Right lobe of liver (tissue), 6 donors: ENCODE results near the gene CLEC18B. TPM values are rescaled to one million over a fixed set of nuclear protein-coding genes. Genes with fewer than 3 reads are reported as not detected.
"Not testable (repeated sequence)": the region's sequence is repeated elsewhere in the genome, so short reads cannot be mapped to it uniquely, and the experiment has no call there.

Experiments used
- ATAC-seq, 4 donors: fragments of 200-7000 bp; cut with Tn5 transposase; one replicate each; pipeline ENCODE4 v1.9.1; 2020; ENCODE audit warnings: mild to moderate bottlenecking in 4 of 4, moderate library complexity in 4 of 4
- DNase-seq, 3 donors: peaks; one replicate each; pipeline ENCODE4 v3.0.0-alpha.2; 2020
- H3K27ac ChIP-seq, 3 donors: fragments of 200-600 bp; one replicate each; pipeline ENCODE4 v1.8.0; 2022
- H3K27me3 ChIP-seq, 2 donors: fragments of 200-600 bp; one replicate each; pipeline ENCODE4 v1.8.0; 2022
- H3K36me3 ChIP-seq, 4 donors: fragments of 200-600 bp; sonication (generic) in 1 of 4; one replicate each; pipeline versions ENCODE4 v1.5.1 to v1.8.0; 2017 to 2022; ENCODE audit warnings: control low read depth in 1 of 4
- H3K4me1 ChIP-seq, 4 donors: fragments of 200-600 bp; sonication (generic) in 1 of 4; one replicate each; pipeline versions ENCODE4 v1.5.1 to v1.8.0; 2017 to 2022; ENCODE audit warnings: control low read depth in 1 of 4
- H3K4me3 ChIP-seq, 3 donors: fragments of 200-600 bp; one replicate each; pipeline ENCODE4 v1.8.0; 2022
- H3K9me3 ChIP-seq, 4 donors: fragments of 200-600 bp; sonication (generic) in 1 of 4; one replicate each; pipeline versions ENCODE4 v1.5.1 to v1.8.0; 2017 to 2022; ENCODE audit warnings: control low read depth in 1 of 4
- POLR2A ChIP-seq: fragments of 450-650 bp; IDR thresholded peaks from one replicate; pipeline ENCODE4 v1.6.1; 2017; ENCODE audit warnings: antibody characterized with exemption, mild to moderate bottlenecking
- WGBS: methylation state at CpG from one replicate; pipeline ENCODE4 v1.1.6; 2018; ENCODE audit warnings: low coverage, low lambda C conversion rate; ENCODE audit not compliant: insufficient coverage; ENCODE audit errors: missing lambda C conversion rate; 5-methylcytosine and 5-hydroxymethylcytosine counted together
- intact Hi-C, 2 donors: fragments of 100-400 bp; cut with DNase I; formaldehyde crosslinking; loops; one replicate each; pipeline versions ENCODE4 v1.11.2 to v1.14.1; 2022
- total RNA-seq, 6 experiments: library from RNA; depleted of rRNA in 2 of 6; stranded (reverse); fragments of >200 nt in 2 of 6; fragmentation: NEBNext Ultra II Directional in 3 of 6; extraction: Animal tissue kit (Norgen Biotek cat#: 25700) in 3 of 6; gene quantifications; one replicate each; pipeline versions ENCODE4 v1.1.0 to v1.2.4, GENCODE V29; 2016 to 2023
- TF ChIP-seq, protein P1 (sequence below), 4 donors: fragments of 200-600 bp in 3 of 4; fragments of 450-650 bp in 1 of 4; IDR thresholded peaks; one replicate each; pipeline versions ENCODE4 v1.5.1 to v1.8.0; 2016 to 2022; ENCODE audit warnings: antibody characterized with exemption in 4 of 4, mild to moderate bottlenecking in 2 of 4
- donor health status: DM: no; HTN: yes; CAD: no.
- donor health status: DM: no; HTN: no; CAD: no.
- donor health status: DM: no; HTN: no; CAD: no.
- donor health status: DM: no; HTN: yes; CAD: no.
- donor health status: DM: no; HTN: yes; CAD: no.

CLEC18B gene
- total RNA-seq, 6 experiments from 2014 or later: 0.64 to 0.75 (median 0.71) TPM; not detected in 3

DNA sequence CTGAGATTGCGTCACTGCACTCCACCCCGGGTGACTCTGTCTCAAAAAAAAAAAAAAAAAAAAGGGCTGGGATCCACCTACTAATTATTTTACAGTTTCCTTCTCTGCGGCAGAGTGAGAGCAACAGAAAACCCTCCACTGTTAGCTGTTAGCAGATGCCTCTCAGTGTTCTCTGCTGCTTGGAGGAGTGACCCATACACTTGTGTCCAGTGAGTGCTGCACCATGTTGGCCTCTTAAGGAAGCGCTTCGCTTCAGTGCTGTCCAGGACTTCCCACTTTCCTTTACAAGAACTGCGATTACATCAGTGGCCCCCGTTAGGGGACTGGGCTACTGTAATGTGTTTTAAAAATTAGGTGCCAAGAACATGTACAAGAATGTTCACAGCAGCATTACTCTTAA, 18.4 kb upstream of the CLEC18B start:
- peak; percentile 22 to 44 (median 26) for ATAC-seq
- H3K4me3 ChIP-seq: no peak overlapping the region
- WGBS: 68% methylated on average over 6 of the region's 7 CpGs
- no peak overlapping the region for H3K27ac ChIP-seq
- no peaks in the 10 kb centered on the region for H3K27me3 ChIP-seq
- H3K9me3 ChIP-seq: no peaks in the 10 kb centered on the region
- H3K4me1 ChIP-seq: no peaks in the 10 kb centered on the region
- intact Hi-C loops: loop anchor here in 1 of 2 donors (10.0 kb wide), 1 partner anchor 135 kb away; no protein-coding TSS in a partner anchor
- TF ChIP-seq, protein P1, sequence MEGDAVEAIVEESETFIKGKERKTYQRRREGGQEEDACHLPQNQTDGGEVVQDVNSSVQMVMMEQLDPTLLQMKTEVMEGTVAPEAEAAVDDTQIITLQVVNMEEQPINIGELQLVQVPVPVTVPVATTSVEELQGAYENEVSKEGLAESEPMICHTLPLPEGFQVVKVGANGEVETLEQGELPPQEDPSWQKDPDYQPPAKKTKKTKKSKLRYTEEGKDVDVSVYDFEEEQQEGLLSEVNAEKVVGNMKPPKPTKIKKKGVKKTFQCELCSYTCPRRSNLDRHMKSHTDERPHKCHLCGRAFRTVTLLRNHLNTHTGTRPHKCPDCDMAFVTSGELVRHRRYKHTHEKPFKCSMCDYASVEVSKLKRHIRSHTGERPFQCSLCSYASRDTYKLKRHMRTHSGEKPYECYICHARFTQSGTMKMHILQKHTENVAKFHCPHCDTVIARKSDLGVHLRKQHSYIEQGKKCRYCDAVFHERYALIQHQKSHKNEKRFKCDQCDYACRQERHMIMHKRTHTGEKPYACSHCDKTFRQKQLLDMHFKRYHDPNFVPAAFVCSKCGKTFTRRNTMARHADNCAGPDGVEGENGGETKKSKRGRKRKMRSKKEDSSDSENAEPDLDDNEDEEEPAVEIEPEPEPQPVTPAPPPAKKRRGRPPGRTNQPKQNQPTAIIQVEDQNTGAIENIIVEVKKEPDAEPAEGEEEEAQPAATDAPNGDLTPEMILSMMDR (IDR thresholded peaks at IDR 0.05): no peak
- no peak for TF ChIP-seq POLR2A
- no peak for DNase-seq
- no peaks in the 10 kb centered on the region for H3K36me3 ChIP-seq

DNA sequence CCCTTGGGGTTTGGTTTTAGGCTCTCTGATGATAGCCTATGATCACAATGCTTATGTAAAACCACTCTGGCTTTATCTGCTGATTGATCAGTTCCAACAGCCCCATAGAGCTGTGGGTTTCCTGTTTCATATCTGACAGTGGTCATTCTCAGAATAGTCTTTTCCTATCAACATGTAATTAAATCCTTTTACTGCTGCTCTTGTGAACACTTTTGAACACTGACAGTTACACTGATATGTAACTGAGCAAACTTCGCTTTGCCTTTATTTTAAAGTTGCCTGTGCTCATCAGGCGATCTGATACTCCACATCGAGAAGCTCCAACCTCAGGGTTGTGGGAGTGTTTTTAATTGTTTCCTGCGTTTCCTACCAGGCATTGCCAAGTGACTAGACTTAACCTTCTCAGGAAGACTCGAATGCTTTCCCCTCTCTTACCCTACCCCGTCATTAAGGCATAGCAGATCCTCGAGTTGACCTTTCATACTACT, 17.3 kb upstream of the CLEC18B start:
- 52% methylated on average over 7 of the region's 7 CpGs for WGBS
- no peak overlapping the region for H3K27ac ChIP-seq
- no peak overlapping the region for H3K4me3 ChIP-seq
- TF ChIP-seq, protein P1 (IDR thresholded peaks at IDR 0.05): no peak
- TF ChIP-seq POLR2A: no peak
- intact Hi-C loops: loop anchor here in 1 of 2 donors (10.0 kb wide), 1 partner anchor 134 kb away; no protein-coding TSS in a partner anchor
- ATAC-seq (peak in 1 of 4 donors; percentile 41), DNase-seq (no peak)
- no peaks in the 10 kb centered on the region for H3K4me1 ChIP-seq
- no peaks in the 10 kb centered on the region for H3K9me3 ChIP-seq
- H3K36me3 ChIP-seq: no peaks in the 10 kb centered on the region
- no peaks in the 10 kb centered on the region for H3K27me3 ChIP-seq

DNA sequence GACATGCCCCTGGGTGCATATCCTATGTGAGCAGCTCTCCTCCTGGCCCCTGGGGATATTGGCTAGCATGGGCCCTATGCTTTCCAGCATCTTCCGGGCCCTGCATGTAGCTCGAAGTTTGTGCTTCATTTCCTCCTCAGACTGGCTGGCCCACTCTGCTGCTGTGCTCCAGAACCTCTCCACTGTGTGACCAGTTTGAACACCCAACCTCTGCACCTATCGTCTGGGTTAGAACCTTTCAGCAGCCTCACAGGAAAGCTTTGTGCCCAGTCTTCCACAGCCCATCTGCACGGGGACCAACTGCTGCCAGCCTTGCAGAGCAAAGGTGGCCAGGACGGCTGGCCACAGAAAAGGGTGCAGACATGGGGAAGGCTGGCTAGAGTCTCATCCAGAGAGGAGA, 10.2 kb upstream of the CLEC18B start:
- 62% methylated on average over 3 of the region's 5 CpGs for WGBS
- ATAC-seq (no peak), DNase-seq (no peak)
- Histone ChIP-seq H3K4me1 (no peaks in the 10 kb centered on the region), H3K36me3 (no peaks in the 10 kb centered on the region), H3K9me3 (no peaks in the 10 kb centered on the region), H3K4me3 (no peak overlapping the region), H3K27ac (no peak overlapping the region), H3K27me3 (no peaks in the 10 kb centered on the region)
- intact Hi-C loops: loop anchor here in 1 of 2 donors (10.0 kb wide), 1 partner anchor 127 kb away; no protein-coding TSS in a partner anchor
- TF ChIP-seq, protein P1 (IDR thresholded peaks at IDR 0.05): no peak
- TF ChIP-seq POLR2A: no peak

DNA sequence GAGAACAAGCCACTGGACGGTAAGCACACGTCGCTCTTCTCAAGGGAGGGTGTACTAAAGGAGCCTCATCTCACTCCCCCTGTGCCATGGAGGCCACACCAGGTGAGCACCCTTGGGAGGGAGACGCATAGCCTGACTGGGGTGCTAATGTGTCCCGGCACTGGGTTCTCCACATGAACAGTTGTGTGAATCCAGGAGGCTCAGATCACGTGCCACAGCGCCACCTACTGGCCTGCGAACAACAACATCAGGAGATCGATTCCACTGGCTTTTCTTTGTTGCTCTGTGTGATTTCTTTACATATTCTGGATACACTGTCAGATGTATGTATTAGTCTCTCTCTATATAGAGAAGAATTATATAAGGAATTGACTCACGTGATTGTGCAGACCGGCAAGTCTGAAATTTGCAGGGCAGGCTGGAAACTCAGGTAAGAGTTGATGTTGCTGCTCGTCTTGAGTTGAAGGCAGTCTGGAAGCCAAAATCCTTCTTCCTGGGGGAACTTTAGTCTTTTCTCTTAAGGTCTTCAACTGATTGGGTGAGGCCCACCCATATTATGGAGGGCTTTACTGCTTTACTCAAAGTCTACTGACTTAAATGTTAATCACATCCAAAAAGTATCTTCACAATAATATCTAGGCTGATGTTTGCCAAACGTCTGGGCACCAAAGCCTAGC, 8.9 kb upstream of the CLEC18B start:
- not testable (repeated sequence) for H3K27me3 ChIP-seq, H3K4me3 ChIP-seq, H3K4me1 ChIP-seq, H3K27ac ChIP-seq, H3K9me3 ChIP-seq, H3K36me3 ChIP-seq
- 33% methylated on average over 10 of the region's 13 CpGs for WGBS
- TF ChIP-seq, protein P1 (IDR thresholded peaks at IDR 0.05): peak; percentile 75 to 81 (median 79)
- peak; percentile 90 to 96 (median 94) for ATAC-seq
- DNase-seq: peak in 2 of 3 donors; percentile 57 to 63
- intact Hi-C loops: loop anchor here in 1 of 2 donors (10.0 kb wide), 1 partner anchor 125 kb away; no protein-coding TSS in a partner anchor

DNA sequence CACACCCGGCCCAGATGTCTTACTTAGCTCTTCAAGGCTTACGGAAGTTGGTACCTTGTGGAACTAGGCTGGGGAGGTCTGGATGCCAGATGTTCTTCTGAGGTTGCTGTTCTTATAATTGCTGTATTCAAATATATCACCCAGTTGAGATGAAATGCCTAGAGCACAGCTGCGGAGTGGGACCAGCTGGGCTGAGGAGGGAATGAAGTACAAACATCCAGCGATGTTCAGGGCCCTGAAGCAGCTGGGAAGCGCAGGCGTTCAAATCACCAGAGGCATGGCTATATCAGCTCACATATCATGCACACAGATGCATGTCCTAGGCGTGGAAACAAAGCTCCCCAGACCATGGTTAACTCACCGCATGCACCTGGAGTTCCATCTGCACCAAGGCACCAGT, 7.2 kb upstream of the CLEC18B start:
- no CpG with 5 or more reads among the region's 8 CpGs for WGBS
- ATAC-seq, H3K4me3 ChIP-seq, H3K36me3 ChIP-seq, H3K27ac ChIP-seq, H3K27me3 ChIP-seq, DNase-seq, H3K9me3 ChIP-seq, H3K4me1 ChIP-seq, intact Hi-C loops: not testable (repeated sequence)

DNA sequence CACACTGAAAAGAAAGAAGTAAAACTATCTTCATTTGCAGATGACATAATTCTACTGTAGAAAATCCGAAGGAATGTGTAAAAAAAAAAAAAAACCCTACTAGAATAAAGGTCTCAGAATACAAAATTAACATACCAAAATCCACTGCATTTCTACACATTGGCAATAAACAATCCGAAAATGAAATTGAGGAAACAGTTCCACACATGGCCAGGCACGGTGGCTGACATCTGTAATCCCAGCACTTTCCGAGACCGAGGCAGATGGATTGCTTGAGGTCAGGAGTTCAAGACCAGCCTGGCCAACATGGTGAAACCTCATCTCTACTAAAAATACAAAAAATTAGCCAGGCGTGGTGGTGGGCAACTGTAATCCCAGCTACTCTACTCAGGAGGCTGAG, 4.5 kb upstream of the CLEC18B start:
- H3K27me3 ChIP-seq, H3K36me3 ChIP-seq, intact Hi-C loops, ATAC-seq, H3K4me3 ChIP-seq, DNase-seq, H3K4me1 ChIP-seq, H3K27ac ChIP-seq, H3K9me3 ChIP-seq: not testable (repeated sequence)
- 69% methylated on average over 5 of the region's 6 CpGs for WGBS

DNA sequence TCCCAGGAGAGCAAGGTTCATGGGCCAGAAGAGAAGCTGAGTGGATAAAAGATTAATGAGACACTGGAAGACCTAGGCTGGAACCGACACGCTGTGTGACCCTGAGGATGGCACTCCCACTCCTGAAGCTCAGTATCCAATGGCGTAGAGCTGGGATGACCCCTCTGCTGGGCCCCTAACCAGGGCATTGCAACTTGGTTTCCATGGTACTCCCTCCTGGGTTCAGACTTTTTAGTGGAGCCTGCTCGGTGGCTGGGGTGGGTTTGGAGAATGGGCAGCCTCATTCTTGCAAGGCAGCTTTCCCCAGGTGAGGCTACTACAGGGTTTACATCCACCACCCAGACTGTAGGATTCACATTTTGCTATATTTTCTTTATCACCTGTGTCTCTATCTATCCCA, 2.4 kb upstream of the CLEC18B start:
- DNase-seq, H3K4me1 ChIP-seq, H3K36me3 ChIP-seq, H3K9me3 ChIP-seq, intact Hi-C loops, H3K4me3 ChIP-seq, ATAC-seq, H3K27ac ChIP-seq, H3K27me3 ChIP-seq: not testable (repeated sequence)
- WGBS: 80% methylated on average over 1 of the region's 4 CpGs
